Measurements from ENCODE around the gene PDZRN3. TPM values are rescaled to one million over a fixed set of nuclear protein-coding genes. Genes with fewer than 3 reads are reported as not detected.

PDZRN3 gene
- total and polyA plus RNA-seq, 2 experiments from 2014 or later = 7.5 to 14.0 TPM

DNA sequence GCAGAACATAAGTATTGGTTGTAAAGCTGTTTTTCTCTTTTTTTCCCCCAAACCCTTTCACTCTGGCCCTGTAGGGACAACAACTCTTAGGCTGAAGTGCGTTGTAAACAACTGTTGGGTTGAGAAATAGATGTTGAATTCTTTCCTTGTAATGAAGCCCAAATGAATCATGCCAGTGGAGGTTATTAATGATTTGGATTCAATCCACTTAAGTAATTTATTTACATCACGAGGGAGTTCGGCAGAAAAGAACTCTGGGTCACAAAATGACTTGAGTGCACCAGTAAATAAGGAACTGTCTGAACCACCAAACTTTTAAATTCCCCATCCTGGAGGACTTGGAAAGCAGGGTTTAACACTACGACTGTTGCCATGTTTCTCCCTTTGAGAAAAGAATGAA is 218.9 kb downstream of the PDZRN3 start:
- no peak overlapping the region for H2AFZ ChIP-seq
- H3K27me3 ChIP-seq (ENCODE audit: insufficient read depth) = no peaks in the 10 kb centered on the region
- Mint-ChIP-seq H3K36me3 (ENCODE audit: low read depth) (peaks cover 3% of the 10 kb centered on the region; the same call in 2 of the 3 replicates), H3K4me1 (peaks cover 12% of the 10 kb centered on the region), H3K27me3 (ENCODE audit: insufficient read depth, low read depth, poor library complexity) (no peaks in the 10 kb centered on the region), H3K4me3 (no peak overlapping the region), H3K27ac (no peak overlapping the region), H3K9me3 (no peaks in the 10 kb centered on the region)
- H3K79me2 ChIP-seq (replicated peaks; ENCODE audit: insufficient read depth) = no peaks in the 10 kb centered on the region
- TF ChIP-seq, protein P1, sequence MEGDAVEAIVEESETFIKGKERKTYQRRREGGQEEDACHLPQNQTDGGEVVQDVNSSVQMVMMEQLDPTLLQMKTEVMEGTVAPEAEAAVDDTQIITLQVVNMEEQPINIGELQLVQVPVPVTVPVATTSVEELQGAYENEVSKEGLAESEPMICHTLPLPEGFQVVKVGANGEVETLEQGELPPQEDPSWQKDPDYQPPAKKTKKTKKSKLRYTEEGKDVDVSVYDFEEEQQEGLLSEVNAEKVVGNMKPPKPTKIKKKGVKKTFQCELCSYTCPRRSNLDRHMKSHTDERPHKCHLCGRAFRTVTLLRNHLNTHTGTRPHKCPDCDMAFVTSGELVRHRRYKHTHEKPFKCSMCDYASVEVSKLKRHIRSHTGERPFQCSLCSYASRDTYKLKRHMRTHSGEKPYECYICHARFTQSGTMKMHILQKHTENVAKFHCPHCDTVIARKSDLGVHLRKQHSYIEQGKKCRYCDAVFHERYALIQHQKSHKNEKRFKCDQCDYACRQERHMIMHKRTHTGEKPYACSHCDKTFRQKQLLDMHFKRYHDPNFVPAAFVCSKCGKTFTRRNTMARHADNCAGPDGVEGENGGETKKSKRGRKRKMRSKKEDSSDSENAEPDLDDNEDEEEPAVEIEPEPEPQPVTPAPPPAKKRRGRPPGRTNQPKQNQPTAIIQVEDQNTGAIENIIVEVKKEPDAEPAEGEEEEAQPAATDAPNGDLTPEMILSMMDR (conservative IDR thresholded peaks at IDR 0.05; ENCODE audit: low read depth in 2 of 2) = no peak
- TF ChIP-seq EZH2phosphoT487 (IDR thresholded peaks at IDR 0.05; ENCODE audit: unreplicated experiment) = no peak
- TF ChIP-seq, protein P2, sequence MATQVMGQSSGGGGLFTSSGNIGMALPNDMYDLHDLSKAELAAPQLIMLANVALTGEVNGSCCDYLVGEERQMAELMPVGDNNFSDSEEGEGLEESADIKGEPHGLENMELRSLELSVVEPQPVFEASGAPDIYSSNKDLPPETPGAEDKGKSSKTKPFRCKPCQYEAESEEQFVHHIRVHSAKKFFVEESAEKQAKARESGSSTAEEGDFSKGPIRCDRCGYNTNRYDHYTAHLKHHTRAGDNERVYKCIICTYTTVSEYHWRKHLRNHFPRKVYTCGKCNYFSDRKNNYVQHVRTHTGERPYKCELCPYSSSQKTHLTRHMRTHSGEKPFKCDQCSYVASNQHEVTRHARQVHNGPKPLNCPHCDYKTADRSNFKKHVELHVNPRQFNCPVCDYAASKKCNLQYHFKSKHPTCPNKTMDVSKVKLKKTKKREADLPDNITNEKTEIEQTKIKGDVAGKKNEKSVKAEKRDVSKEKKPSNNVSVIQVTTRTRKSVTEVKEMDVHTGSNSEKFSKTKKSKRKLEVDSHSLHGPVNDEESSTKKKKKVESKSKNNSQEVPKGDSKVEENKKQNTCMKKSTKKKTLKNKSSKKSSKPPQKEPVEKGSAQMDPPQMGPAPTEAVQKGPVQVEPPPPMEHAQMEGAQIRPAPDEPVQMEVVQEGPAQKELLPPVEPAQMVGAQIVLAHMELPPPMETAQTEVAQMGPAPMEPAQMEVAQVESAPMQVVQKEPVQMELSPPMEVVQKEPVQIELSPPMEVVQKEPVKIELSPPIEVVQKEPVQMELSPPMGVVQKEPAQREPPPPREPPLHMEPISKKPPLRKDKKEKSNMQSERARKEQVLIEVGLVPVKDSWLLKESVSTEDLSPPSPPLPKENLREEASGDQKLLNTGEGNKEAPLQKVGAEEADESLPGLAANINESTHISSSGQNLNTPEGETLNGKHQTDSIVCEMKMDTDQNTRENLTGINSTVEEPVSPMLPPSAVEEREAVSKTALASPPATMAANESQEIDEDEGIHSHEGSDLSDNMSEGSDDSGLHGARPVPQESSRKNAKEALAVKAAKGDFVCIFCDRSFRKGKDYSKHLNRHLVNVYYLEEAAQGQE (IDR thresholded peaks at IDR 0.05; ENCODE audit: unreplicated experiment) = no peak
- no peak for TF ChIP-seq JUNB (IDR thresholded peaks at IDR 0.05; ENCODE audit: unreplicated experiment)
- no peak for TF ChIP-seq CREB1 (CRISPR knock-in tag; IDR thresholded peaks at IDR 0.05; ENCODE audit: low read depth)
- TF ChIP-seq ZNF114 (CRISPR knock-in tag; IDR thresholded peaks at IDR 0.05) = no peak
- TF ChIP-seq, protein P3, sequence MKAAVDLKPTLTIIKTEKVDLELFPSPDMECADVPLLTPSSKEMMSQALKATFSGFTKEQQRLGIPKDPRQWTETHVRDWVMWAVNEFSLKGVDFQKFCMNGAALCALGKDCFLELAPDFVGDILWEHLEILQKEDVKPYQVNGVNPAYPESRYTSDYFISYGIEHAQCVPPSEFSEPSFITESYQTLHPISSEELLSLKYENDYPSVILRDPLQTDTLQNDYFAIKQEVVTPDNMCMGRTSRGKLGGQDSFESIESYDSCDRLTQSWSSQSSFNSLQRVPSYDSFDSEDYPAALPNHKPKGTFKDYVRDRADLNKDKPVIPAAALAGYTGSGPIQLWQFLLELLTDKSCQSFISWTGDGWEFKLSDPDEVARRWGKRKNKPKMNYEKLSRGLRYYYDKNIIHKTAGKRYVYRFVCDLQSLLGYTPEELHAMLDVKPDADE (IDR thresholded peaks at IDR 0.05) = no peak
- TF ChIP-seq EZH2 (IDR thresholded peaks at IDR 0.05; ENCODE audit: low read depth, unreplicated experiment) = no peak
- TF ChIP-seq STAT1 (IDR thresholded peaks at IDR 0.05; ENCODE audit: unreplicated experiment) = no peak
- TF ChIP-seq NANOG (IDR thresholded peaks at IDR 0.05; ENCODE audit: borderline replicate concordance) = no peak
- no peak for TF ChIP-seq ZNF331 (CRISPR knock-in tag; IDR thresholded peaks at IDR 0.05; ENCODE audit: low read depth)
- H3F3A ChIP-seq (replicated peaks; ENCODE audit: low read depth) = no peaks in the 10 kb centered on the region
- H3K27ac ChIP-seq (ENCODE audit: low read depth) = no peak overlapping the region
- peaks cover 14% of the 10 kb centered on the region for H3K4me1 ChIP-seq (ENCODE audit: insufficient read depth)
- DNase-seq (ENCODE audit: low spot score) (no peak), ATAC-seq (no peak)
- H3K9me2 ChIP-seq (ENCODE audit: insufficient read depth) = no peaks in the 10 kb centered on the region; the same call in 1 of the 2 replicates
- H4K20me1 ChIP-seq (replicated peaks; ENCODE audit: insufficient read depth) = no peaks in the 10 kb centered on the region
- H3K4me2 ChIP-seq = no peak overlapping the region
- no peak overlapping the region for H3K4me3 ChIP-seq
- H3K36me3 ChIP-seq (ENCODE audit: insufficient read depth) = peaks cover 3% of the 10 kb centered on the region; the same call in 1 of the 2 replicates
